ENCODE results near the gene SLC27A6.
"Not testable (repeated sequence)": the region's sequence is repeated elsewhere in the genome, so short reads cannot be mapped to it uniquely, and the experiment has no call there.

The SLC27A6 gene

DNA sequence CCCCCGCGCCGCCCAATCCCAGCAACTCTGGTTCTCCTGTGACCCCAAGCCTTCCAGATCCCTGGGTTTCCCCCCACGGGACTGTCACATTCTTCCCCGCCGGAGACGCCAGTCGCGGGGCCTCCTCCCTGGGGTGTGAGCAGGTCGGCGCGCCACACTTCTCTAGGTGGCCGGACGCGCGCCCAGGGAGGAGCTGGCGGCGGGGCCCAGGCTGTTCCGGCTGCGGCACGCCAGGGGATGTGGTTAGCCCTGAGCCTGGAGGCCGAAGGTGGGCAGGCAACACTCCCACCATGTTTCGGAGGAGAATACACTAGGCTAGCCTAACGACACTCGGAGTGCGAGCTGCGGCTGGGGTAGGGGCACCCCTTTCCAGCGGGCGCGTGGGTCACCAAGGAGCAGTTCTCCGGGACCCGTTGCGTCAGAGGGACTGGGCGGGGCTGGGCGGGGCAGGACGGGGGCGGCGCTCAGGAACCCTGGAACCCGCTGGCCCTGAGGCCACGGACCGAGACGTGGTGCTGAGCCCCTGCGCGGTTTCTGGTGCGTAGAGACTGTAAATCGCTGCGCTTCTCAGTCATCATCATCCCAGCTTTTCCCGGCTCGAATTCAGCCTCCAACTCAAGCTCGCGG, at the start of gene SLC27A6:
Gene SLC27A6, plus strand, starts transcription at position 478 of the 627 bp plus-strand sequence. CDS start 650 bp downstream, outside the sequence.
- DNase-seq (ENCODE audit: low read depth in 3 of 3) = no peak

- no peak for DNase-seq (ENCODE audit: low read depth in 3 of 3)
These were observed 45.7 kb upstream of the SLC27A6 start for GRCh38 chr5:128919542-128919941.

DNA sequence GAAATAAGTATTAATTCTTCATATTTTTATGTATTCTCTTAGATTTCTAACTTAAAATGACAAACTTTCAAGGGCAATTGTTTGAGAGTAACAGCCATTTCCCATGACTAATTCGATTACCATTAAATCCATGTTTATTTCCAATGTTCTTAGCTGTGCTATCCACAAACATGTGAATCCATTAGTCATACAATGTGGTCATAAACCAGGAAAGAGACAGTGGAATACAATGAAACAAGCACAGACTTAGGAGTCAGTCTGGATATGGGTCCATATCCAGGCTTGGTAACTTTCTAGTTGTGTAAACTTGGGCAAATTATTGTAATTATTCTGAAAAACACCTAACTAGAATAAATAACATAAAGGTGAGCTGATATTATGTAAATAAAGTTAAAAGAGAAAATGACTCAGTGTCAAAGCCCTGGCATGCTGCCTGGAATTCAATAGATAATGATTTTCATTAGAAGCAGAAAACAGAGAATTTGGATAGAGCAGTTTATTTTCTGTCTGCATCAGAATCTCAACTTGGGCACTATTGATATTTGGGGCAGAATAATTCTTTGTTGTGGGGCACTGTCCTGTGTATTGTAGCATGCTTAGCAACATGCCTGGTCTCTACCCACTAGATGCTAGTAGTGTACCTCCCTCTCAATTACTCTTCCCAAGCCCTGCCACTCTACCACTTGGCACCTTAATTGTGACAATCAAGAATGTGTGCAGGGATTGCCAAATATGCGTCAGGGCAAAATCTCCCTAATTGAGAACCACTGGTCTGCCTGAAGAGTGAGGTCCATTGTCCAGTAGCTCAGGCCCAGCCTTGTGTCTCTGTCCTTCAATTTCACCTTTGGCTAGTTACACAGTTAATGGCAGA, 44.7 kb upstream of the SLC27A6 start:
- no peak for DNase-seq (ENCODE audit: low read depth in 3 of 3)

GRCh38 chr5:128924299-128924698, 41.0 kb upstream of the SLC27A6 start:
- no peak for DNase-seq (ENCODE audit: low read depth in 3 of 3)

- DNase-seq (ENCODE audit: low read depth in 3 of 3) = no peak
These were observed 39.3 kb upstream of the SLC27A6 start for GRCh38 chr5:128925973-128926372.

- DNase-seq (ENCODE audit: low read depth in 3 of 3) = no peak
These were observed 37.6 kb upstream of the SLC27A6 start for GRCh38 chr5:128927644-128928043.

DNA sequence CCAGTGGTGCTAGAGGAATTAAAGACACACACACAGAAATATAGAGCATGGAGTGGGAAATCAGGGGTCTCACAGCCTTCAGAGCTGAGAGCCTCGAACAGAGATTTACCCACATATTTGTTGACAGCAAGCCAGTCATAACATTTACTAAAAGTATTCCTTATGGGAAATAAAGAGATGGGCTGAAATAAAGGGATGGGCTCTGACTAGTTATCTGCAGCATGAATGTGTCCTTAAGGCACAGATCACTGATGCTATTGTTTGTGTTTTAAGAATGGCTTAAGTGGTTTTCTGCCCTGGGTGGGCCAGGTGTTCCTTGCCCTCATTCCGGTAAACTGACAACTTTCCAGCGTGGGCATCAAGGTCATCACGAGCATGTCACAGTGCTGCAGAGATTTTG, 33.1 kb upstream of the SLC27A6 start:
- DNase-seq (ENCODE audit: low read depth in 3 of 3) = not testable (repeated sequence)

DNA sequence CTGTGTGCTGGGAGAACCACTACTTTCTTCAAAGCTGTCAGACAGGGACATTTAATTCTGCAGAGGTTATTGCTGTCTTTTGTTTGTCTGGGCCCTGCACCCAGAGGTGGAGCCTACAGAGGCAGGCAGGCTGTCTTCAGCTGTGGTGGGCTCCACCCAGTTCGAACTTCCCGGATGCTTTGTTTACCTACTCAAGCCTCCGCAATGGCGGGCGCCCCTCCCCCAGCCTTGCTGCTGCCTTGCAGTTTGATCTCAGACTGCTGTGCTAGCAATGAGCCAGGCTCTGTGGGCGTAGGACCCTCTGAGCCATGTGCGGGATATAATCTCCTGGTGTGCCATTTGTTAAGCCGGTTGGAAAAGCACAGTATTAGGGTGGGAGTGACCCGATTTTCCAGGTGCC, 22.2 kb upstream of the SLC27A6 start:
- not testable (repeated sequence) for DNase-seq (ENCODE audit: low read depth in 3 of 3)

DNA sequence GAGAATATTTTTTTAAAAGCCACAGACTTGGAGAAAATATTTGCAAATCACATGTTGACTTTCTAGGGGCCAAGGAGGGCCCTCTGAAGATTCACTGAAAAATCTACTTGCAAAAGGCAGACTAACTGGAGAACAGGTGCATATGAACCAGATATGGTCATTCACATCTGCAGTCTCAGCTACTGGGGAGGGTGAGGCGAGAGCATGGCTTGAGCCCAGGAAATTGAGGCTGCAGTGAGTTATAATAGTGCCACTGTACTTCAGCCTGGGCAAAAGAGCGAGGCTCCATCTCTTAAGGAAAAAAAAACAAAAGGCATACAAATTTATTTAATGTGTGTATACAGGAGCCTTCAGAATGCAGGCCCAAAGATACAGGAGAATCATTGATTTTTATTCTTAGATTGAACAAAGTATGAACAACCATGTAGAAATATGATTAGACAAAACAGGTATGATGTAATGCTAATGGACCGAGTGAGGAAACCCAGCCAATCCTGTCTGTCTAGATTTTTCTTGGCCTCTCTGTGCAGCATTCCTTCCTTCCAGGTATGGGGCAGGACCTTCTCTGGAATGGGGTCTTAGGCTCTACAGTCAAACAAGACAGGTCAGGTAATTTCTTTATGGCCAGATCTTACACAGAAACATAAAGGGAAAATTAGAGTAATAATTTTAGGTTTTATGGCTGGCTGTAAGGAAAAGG, 15.3 kb upstream of the SLC27A6 start:
- DNase-seq (ENCODE audit: low read depth in 3 of 3) = no peak

GRCh38 chr5:128951301-128951700, 14.0 kb upstream of the SLC27A6 start:
- DNase-seq (ENCODE audit: low read depth in 3 of 3) = not testable (repeated sequence)

DNA sequence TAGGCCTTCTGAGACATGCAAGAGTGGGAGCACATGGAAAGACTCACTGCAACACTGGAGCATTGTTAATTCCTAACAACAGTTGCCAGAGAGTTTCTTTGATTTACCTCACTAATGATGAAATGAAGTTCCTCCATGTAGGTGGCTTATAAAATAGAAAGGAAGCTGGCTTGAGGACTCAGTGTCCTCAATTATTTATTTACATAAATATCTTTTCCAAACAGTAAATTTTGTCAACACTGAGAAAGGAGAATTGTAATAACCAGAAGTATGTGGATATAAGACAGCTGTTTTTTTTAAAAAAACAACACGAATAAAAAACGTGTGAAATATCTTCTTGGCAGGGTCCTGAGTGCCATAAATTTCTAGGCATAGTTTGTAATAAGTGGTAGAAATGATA, 9.1 kb upstream of the SLC27A6 start:
- DNase-seq (ENCODE audit: low read depth in 3 of 3) = no peak

DNA sequence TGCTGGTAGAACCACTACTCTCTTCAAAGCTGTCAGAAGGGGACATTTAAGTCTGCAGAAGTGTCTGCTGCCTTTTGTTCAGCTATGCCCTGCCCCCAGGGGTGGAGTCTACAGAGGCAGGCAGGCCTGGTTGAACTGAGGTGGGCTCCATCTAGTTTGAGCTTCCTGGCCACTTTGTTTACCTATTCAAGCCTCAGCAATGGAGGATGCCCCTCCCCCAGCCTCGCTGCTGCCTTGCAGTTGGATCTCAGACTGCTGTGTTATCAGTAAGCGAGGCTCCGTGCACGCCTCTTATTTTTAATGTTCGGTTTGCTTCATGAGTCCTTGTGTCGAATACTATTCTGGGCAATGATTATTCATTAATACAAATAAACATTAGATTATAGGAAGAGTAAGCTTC, 3.1 kb upstream of the SLC27A6 start:
- no peak for DNase-seq (ENCODE audit: low read depth in 3 of 3)

DNA sequence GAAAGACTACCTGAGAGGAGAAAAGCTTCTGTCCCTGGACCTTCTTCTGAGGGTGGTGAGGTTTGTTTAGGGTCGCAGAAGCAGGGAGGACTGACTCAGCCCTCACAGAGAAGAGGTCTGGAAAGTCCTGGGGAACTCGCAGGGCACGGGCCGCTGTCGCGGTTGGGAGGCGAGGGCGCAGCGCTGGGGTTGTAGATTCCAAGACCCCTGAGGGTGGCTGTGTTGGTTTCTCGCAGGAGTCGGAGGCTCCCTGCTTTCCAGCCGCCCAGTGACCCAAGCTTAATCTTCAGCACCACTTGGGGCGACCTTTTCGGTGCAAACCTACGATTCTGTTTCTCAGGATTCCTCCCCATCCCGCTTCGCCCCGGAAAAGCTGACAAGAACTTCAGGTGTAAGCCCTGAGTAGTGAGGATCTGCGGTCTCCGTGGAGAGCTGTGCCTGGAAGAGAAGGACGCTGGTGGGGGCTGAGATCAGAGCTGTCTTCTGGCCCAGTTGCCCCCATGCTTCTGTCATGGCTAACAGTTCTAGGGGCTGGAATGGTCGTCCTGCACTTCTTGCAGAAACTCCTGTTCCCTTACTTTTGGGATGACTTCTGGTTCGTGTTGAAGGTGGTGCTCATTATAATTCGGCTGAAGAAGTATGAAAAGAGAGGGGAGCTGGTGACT, 482 bp downstream of the SLC27A6 start:
- DNase-seq (ENCODE audit: low read depth in 3 of 3) = no peak

- no peak for DNase-seq (ENCODE audit: low read depth in 3 of 3)
These were observed 1.1 kb downstream of the SLC27A6 start for GRCh38 chr5:128966375-128966774.

DNA sequence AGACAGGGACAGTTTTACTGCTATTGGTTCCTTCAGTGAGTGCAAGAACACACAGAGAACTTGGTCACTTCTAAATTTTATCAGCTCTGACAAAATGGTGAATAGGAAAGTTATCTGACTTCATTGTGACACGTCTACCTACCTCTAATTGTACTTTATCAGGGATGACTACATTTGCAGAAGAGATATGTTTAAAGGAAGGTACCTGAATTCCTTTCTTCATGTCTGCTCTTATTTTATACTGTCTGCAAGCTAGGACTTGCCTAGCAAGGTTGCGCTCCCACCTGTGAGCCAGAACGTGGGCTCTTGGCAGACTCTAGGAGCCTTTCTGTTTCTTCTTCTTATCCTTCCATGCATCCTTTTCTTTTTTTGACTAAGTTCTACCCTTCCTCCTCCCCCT, 1.6 kb downstream of the SLC27A6 start:
- no peak for DNase-seq (ENCODE audit: low read depth in 3 of 3)

GRCh38 chr5:128973244-128973643, 8.0 kb downstream of the SLC27A6 start:
- no peak for DNase-seq (ENCODE audit: low read depth in 3 of 3)

DNA sequence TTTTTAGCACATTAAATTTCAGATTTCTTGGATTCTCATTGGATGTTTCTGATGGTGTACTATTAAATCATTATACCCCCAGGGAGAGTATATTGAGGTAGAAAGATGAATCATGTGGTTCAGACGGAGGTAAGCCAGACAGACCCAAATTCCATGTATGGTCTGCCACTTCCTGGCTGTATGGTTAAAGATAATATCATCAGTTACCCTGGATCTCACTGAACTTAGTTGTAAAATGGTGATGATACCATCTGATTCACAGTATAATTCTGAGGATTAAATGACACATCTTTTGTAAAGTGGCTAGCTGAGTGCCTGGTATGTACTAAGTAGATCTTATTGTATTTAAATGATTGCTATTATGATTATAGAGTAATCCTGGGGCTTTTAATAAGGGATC, 9.3 kb downstream of the SLC27A6 start:
- DNase-seq (ENCODE audit: low read depth in 3 of 3) = no peak

DNA sequence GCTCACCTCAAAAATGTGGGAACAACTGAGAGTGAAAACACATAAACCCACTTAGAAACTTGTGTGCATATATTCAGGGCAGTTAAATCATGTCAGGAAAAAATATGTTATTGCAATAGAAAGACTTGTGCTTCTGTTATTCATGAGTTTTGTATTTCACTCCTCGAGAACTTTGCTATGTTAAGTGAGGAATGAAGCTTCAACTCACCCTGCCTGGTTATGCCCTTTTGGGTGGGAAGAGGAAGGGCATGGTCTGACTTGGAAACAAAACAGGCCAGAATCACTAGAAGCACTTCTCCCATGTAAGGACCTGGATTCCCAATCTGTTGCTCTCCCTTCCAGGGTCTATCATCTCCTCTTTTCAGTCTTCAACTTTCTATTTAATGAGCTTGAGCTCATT, 14.5 kb downstream of the SLC27A6 start:
- no peak for DNase-seq (ENCODE audit: low read depth in 3 of 3)

DNA sequence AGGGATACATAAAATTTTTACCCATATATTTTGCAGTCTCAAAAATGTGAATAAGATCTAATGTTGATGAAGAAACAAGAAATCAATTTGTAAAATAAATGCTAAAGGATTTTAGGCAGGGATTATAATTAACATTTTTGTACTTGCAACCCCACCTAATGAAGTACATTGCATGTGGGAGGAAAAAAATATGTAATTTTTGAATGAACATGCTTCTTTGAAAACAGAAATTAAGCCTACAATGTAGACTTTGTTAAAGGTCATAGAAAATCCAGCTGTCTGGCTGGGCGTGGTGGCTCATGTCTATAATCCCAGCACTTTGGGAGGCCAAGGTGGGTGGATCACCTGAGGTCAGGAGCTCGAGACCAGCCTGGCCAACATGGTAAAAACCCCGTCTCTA, 15.6 kb downstream of the SLC27A6 start:
- no peak for DNase-seq (ENCODE audit: low read depth in 3 of 3)

DNA sequence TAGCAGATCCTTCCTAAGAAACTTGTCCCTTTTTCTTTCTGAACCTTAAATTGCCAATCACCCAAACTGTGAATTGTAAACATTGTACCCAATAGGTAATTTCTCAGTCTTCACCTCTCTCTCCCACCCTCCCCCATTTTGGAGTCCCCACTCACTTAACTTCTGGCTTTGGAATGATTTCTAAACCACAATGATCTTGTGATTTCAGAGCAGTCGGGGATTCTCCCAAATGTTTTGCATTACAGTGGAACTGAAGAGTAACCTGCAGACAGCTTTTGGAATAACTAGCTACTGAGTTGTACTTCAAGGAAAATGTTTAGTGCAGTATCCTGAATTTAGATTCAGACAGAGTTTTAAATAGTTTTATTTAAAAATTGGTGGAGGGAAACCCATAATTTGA, 19.2 kb downstream of the SLC27A6 start:
- no peak for DNase-seq (ENCODE audit: low read depth in 3 of 3)

DNA sequence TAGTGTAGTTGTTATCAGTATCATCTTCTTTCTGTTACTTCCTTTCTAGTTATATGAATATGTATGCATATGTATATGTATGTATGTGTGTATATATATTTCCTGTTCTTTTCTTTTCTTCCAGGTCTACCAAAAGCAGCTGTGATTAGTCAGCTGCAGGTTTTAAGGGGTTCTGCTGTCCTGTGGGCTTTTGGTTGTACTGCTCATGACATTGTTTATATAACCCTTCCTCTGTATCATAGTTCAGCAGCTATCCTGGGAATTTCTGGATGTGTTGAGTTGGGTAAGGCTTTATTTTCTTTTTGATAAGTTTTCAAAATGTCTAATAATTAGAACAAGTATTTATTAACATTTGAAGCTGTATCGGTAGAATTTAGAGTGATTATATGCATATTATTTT, 23.2 kb downstream of the SLC27A6 start:
- no peak for DNase-seq (ENCODE audit: low read depth in 3 of 3)
